GM12873 (cell line): ENCODE results near the gene SLC44A1.

Source experiments
- TF ChIP-seq, protein P1 (sequence below): IDR thresholded peaks from 2 replicates; pipeline ENCODE4 v1.5.1; 2012; ENCODE audit warnings: low read depth, mild to moderate bottlenecking, moderate library complexity, low read length, control low read depth; ENCODE audit not compliant: insufficient read depth; ENCODE audit errors: missing control alignments

SLC44A1 gene

GRCh38 chr9:105275938-105276337, 31.5 kb downstream of the SLC44A1 start:
- TF ChIP-seq, protein P1, sequence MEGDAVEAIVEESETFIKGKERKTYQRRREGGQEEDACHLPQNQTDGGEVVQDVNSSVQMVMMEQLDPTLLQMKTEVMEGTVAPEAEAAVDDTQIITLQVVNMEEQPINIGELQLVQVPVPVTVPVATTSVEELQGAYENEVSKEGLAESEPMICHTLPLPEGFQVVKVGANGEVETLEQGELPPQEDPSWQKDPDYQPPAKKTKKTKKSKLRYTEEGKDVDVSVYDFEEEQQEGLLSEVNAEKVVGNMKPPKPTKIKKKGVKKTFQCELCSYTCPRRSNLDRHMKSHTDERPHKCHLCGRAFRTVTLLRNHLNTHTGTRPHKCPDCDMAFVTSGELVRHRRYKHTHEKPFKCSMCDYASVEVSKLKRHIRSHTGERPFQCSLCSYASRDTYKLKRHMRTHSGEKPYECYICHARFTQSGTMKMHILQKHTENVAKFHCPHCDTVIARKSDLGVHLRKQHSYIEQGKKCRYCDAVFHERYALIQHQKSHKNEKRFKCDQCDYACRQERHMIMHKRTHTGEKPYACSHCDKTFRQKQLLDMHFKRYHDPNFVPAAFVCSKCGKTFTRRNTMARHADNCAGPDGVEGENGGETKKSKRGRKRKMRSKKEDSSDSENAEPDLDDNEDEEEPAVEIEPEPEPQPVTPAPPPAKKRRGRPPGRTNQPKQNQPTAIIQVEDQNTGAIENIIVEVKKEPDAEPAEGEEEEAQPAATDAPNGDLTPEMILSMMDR = no peak

DNA sequence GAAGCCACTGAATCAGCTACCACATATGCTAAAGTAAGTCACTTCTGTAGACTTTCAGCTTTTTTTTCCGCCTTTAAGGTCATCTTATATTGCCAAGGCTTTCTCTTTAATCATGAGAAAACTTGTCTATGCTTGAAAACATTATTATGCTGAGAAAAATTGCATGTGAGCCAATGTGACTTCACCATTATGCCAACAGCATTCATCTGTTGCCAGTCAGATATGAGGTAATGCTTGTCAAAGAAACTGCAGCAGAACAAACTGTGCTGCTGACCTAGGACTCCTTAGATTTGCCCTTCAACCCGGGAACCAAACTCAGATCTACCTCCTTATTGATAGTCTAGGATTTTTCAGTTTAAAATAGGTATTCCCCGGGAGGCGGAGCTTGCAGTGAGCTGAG, 34.3 kb downstream of the SLC44A1 start:
- TF ChIP-seq, protein P1 = no peak

DNA sequence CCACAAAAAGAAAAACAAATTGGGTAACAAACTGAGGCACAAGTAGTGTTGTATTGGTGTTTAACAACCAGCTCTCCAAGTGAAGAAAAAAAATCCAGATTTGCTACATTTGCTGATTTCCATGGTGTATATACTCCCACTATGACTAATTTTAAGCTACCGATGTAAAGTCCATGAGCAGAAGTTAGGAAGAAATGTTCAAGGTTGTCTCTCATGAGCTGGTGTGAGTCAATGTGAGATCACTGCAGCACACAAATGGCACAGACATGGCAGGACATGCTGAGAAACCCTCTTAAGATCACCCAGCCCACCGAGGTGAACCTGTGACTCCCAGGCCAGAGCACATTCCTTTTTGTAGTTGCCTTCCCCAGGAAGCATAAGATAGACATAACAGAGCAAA, 36.2 kb downstream of the SLC44A1 start:
- TF ChIP-seq, protein P1 = no peak

- TF ChIP-seq, protein P1 = no peak
Observed at GRCh38 chr9:105281272-105281671, 36.8 kb downstream of the SLC44A1 start.

DNA sequence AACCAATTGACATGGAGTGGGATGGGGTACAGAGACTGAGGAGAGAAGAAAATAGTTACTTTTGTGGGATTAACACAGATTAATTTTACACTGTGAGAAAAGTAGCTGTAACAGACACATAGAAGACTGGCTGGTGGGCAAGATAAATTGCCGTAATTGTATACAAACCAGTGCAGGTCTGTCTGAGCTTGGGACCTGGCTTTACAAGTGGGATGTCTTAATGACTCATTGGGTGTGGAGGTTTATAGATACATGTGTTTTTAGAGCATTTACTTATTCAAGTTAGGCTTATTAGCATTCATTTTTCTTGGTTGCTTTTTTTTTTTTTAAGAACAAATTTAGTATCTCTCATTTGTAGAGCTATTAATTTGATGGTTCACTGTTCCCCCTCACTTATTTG, 37.5 kb downstream of the SLC44A1 start:
- TF ChIP-seq, protein P1 = no peak

GRCh38 chr9:105282870-105283621, 38.6 kb downstream of the SLC44A1 start:
- TF ChIP-seq, protein P1 = no peak

- TF ChIP-seq, protein P1 = no peak
Observed at GRCh38 chr9:105283795-105284194, 39.3 kb downstream of the SLC44A1 start.
